Measurements from ENCODE around the gene MAFG. TPM values are rescaled to one million over a fixed set of nuclear protein-coding genes. Genes with fewer than 3 reads are reported as not detected.
A peak's percentile ranks its signal among the peaks of the same experiment; 100 is the strongest.

The MAFG gene
- total and polyA plus RNA-seq, 9 of the 15 experiments (the other 6 are each of a cell fraction or from before 2014, with no cell fraction given), result 1.1 to 58.1 (median 24.9) TPM

GRCh38 chr17:81968396-81968745 lies 40.8 kb upstream of the MAFG start (continued):
- no peak for TF ChIP-seq THRB (CRISPR knock-in tag; conservative IDR thresholded peaks at IDR 0.05)

DNA sequence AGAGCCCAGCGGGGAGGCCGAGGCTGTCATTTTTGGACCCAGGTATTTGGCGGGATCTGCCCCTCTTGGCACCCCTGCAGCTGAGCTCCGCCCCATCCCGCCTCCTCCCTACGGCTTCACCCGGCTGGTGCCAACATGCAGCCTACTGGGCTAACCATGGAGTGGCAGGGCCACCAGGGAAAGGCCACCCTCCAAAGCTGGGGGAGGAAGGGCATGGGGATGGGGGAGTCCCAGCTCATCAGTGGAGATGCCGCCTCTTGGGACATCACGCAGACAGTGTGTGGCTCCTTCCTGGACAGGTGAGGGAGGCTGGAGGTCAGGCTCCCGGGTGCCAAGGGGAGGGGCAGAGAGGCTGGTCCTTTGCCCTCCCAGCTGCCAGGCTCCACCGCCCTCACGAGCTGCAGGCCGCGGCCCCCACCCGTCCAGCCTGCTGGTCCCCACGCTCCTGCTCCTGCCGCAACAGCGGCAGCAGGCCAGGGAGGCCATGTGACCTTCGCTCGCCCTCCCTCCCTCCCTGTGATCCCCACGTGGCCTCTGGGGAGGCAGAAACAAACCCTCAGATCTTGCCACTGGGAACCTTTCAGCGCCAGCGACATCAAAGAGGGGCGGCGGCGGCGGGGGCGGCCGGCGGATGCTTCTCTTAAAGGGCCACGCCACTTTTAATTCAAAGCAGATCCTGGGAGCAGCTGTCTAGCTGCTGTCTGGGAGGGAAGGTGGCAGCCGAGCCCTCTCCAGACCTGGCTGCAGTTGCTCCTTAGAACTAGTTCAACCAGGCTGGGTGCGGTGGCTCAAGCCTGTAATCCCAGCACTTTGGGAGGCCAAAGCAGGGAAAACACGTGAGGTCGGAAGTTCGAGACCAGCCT lies 40.2 kb upstream of the MAFG start:
- Histone ChIP-seq H3K9me3 (replicated peaks; ENCODE audit: control insufficient read depth, insufficient read depth, low read depth, low read length) (no peaks in the 10 kb centered on the region), H3K27me3 (ENCODE audit: control insufficient read depth in 2 of 2, insufficient read depth in 2 of 2, low read length in 2 of 2) (no peaks in the 10 kb centered on the region), H3K27ac (ENCODE audit: extremely low read depth, low read depth, low read length) (peak overlapping the region; percentile 41; the same call in 2 of the 3 replicates), H3K79me2 (ENCODE audit: control insufficient read depth, insufficient read depth, low read length) (no peaks in the 10 kb centered on the region), H3K36me3 (ENCODE audit: control insufficient read depth, insufficient read depth, low read length) (no peaks in the 10 kb centered on the region), H3K4me3 (no peak overlapping the region), H3K9ac (ENCODE audit: insufficient read depth in 1 of 2, low read depth in 2 of 2, low read length in 2 of 2) (peak overlapping the region; percentile 40 to 90; a peak in 3 of 4 replicates), H2AFZ (ENCODE audit: low read depth, low read length) (peak overlapping the region; percentile 97), H3K4me2 (ENCODE audit: insufficient read depth, low read length) (peak overlapping the region; percentile 48), H3K4me1 (replicated peaks in 1 of 2; ENCODE audit: control insufficient read depth in 2 of 2, insufficient read depth in 2 of 2, low read length in 2 of 2) (peaks cover 9 to 50% of the 10 kb centered on the region in 2 experiments), H4K20me1 (replicated peaks; ENCODE audit: control insufficient read depth, insufficient read depth, low read length) (no peaks in the 10 kb centered on the region), H3K9me1 (ENCODE audit: control insufficient read depth, insufficient read depth, low read length) (no peaks in the 10 kb centered on the region)
- BruUV-seq (replicated peaks), result no TSS peak
- in situ Hi-C loops (cut with MboI), result no loop called here
- 34% methylated on average over 22 of the region's 36 CpGs for WGBS (ENCODE audit: insufficient coverage, low coverage, missing lambda C conversion rate)
- ChIA-PET CTCF (ENCODE audit: low intra/inter-chr PET ratio) (interaction anchor here (0.6 kb wide), 1 partner anchor 78 kb away, joined by 7 read pairs; no protein-coding TSS in a partner anchor), POLR2A (interaction anchor here (0.6 to 1.1 kb wide), 2 partner anchors 8 to 14 kb away, joined by 3 to 4 read pairs; no protein-coding TSS in a partner anchor)
- DNase-seq (ENCODE audit: extremely low read depth in 1 of 4, low spot score in 3 of 4) (peak; percentile 81 to 97 (median 87)), ATAC-seq (peak; percentile 94), FAIRE-seq (peak; percentile 59)
- intact Hi-C loops (cut with micrococcal nuclease), result no loop called here
- peak; percentile 82 to 92 for TF ChIP-seq E2F6 (IDR thresholded peaks at IDR 0.05; ENCODE audit: borderline replicate concordance in 1 of 2, extremely low read depth in 1 of 2, insufficient read depth in 1 of 2, insufficient read length in 1 of 2, low read depth in 1 of 2, low read length in 1 of 2, poor library complexity in 1 of 2, severe bottlenecking in 1 of 2)
- no peak for TF ChIP-seq RCOR1 (IDR thresholded peaks at IDR 0.05; ENCODE audit: borderline replicate concordance in 1 of 2, low read depth in 2 of 2, low read length in 2 of 2)
- TF ChIP-seq ZFP36 (IDR thresholded peaks at IDR 0.05; ENCODE audit: low read depth, low read length, partially characterized antibody), result peak; percentile 92
- TF ChIP-seq PHF20 (IDR thresholded peaks at IDR 0.05; ENCODE audit: partially characterized antibody), result peak; percentile 31
- TF ChIP-seq CBX5 (IDR thresholded peaks at IDR 0.05; ENCODE audit: borderline replicate concordance, low read depth), result peak; percentile 70; the same call in 1 of the 2 replicates
- no peak for TF ChIP-seq HBP1 (CRISPR knock-in tag; IDR thresholded peaks at IDR 0.05)
- TF ChIP-seq NUFIP1 (IDR thresholded peaks at IDR 0.05; ENCODE audit: partially characterized antibody), result no peak
- no peak for TF ChIP-seq FOXK1 (CRISPR knock-in tag; IDR thresholded peaks at IDR 0.05; ENCODE audit: borderline replicate concordance)
- TF ChIP-seq TCF7L2 (IDR thresholded peaks at IDR 0.05; ENCODE audit: low read depth, low read length), result peak; percentile 73
- TF ChIP-seq ZFP91 (CRISPR knock-in tag; IDR thresholded peaks at IDR 0.05), result peak; percentile 96
- peak; percentile 73 for TF ChIP-seq POLR2G (IDR thresholded peaks at IDR 0.05; ENCODE audit: low read depth, low read length)
- TF ChIP-seq MXI1 (IDR thresholded peaks at IDR 0.05; ENCODE audit: low read depth, low read length), result no peak
